Measurements from ENCODE around the gene ZC3H8.

ZC3H8 gene

GRCh38 chr2:112253261-112253815 is 1.5 kb downstream of the ZC3H8 start:
- no peak overlapping the region for H2BK15ac ChIP-seq (ENCODE audit: low read length)
- no peak overlapping the region for H3K18ac ChIP-seq (ENCODE audit: low read length)
- H3K4ac ChIP-seq (ENCODE audit: low read length): no peak overlapping the region
- H2BK5ac ChIP-seq (ENCODE audit: low read length): no peak overlapping the region
- H3K4me3 ChIP-seq (ENCODE audit: low read length in 2 of 2): no peak overlapping the region
- no peaks in the 10 kb centered on the region for H3K4me1 ChIP-seq (ENCODE audit: control insufficient read depth in 2 of 2, insufficient read depth in 1 of 2, low read depth in 1 of 2, low read length in 2 of 2)
- H3K9me3 ChIP-seq (replicated peaks in 1 of 2; ENCODE audit: control insufficient read depth in 2 of 2, insufficient read depth in 1 of 2, low read depth in 1 of 2, low read length in 2 of 2): peaks cover 0 to 3% of the 10 kb centered on the region in 2 donors
- no peak overlapping the region for H3K14ac ChIP-seq (ENCODE audit: low read length)
- WGBS, 2 donors (ENCODE audit: extremely low coverage in 2 of 2, insufficient read length in 2 of 2, insufficient replicate concordance in 1 of 2): no CpG with 5 or more reads among the region's 5 CpGs
- no peaks in the 10 kb centered on the region for H3K27me3 ChIP-seq (ENCODE audit: control insufficient read depth in 3 of 3, insufficient read depth in 3 of 3, low read depth in 1 of 3, low read length in 3 of 3)
- H2AFZ ChIP-seq (ENCODE audit: low read length): no peak overlapping the region
- no peak overlapping the region for H3K23ac ChIP-seq (ENCODE audit: low read depth, low read length, poor library complexity)
- H4K8ac ChIP-seq (ENCODE audit: low read depth, low read length): no peak overlapping the region
- no peak overlapping the region for H3K9ac ChIP-seq (ENCODE audit: low read depth, low read length, poor library complexity)
- no peak overlapping the region for H3K27ac ChIP-seq (replicated peaks; ENCODE audit: low read length)
- peaks cover 0 to 20% of the 10 kb centered on the region in 2 donors for H3K36me3 ChIP-seq (replicated peaks in 1 of 2; ENCODE audit: control insufficient read depth in 2 of 2, insufficient read depth in 2 of 2, low read length in 2 of 2)
- H2BK120ac ChIP-seq (ENCODE audit: low read depth, low read length): no peak overlapping the region
- H3K79me1 ChIP-seq (ENCODE audit: low read depth, low read length): no peaks in the 10 kb centered on the region
- no peak overlapping the region for H2AK5ac ChIP-seq (ENCODE audit: low read depth, low read length)
- no peak for DNase-seq (ENCODE audit: low spot score)
- no peak overlapping the region for H3K4me2 ChIP-seq (ENCODE audit: insufficient read depth, low read length, poor library complexity, severe bottlenecking)
- H2BK12ac ChIP-seq (ENCODE audit: low read length): no peak overlapping the region
- no peak overlapping the region for H4K91ac ChIP-seq (ENCODE audit: low read depth, low read length, poor library complexity)

DNA sequence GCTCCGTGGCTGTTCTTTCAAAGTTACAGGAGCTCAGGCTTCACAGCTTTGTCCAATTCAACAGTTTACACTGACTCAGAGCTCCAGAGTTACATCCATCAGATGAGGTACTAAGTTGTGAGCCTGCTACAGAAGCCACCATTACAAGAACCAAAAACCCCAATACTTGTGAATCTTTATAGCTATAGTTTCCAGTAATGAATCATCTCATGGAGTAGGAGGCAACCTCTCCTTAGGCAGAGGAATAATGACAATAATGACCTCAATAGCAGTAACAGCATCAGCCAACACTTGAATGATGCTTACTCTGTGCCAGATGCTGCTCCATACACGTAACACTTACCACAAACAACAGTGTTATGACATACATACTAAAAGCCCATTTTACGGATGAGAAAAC is 3.6 kb downstream of the ZC3H8 start:
- Histone ChIP-seq H2BK12ac (ENCODE audit: low read length) (no peak overlapping the region), H2AFZ (ENCODE audit: low read length) (no peak overlapping the region), H4K91ac (ENCODE audit: low read depth, low read length, poor library complexity) (no peak overlapping the region), H3K79me1 (ENCODE audit: low read depth, low read length) (peaks cover 2% of the 10 kb centered on the region), H3K27me3 (ENCODE audit: control insufficient read depth in 3 of 3, insufficient read depth in 3 of 3, low read depth in 1 of 3, low read length in 3 of 3) (no peaks in the 10 kb centered on the region), H4K8ac (ENCODE audit: low read depth, low read length) (no peak overlapping the region), H2BK15ac (ENCODE audit: low read length) (no peak overlapping the region), H3K36me3 (replicated peaks in 1 of 2; ENCODE audit: control insufficient read depth in 2 of 2, insufficient read depth in 2 of 2, low read length in 2 of 2) (peaks cover 4 to 41% of the 10 kb centered on the region in 2 donors), H3K23ac (ENCODE audit: low read depth, low read length, poor library complexity) (no peak overlapping the region), H3K4ac (ENCODE audit: low read length) (no peak overlapping the region), H3K27ac (replicated peaks; ENCODE audit: low read length) (no peak overlapping the region), H3K4me2 (ENCODE audit: insufficient read depth, low read length, poor library complexity, severe bottlenecking) (no peak overlapping the region), H3K9ac (ENCODE audit: low read depth, low read length, poor library complexity) (no peak overlapping the region), H3K4me1 (ENCODE audit: control insufficient read depth in 2 of 2, insufficient read depth in 1 of 2, low read depth in 1 of 2, low read length in 2 of 2) (no peaks in the 10 kb centered on the region), H2AK5ac (ENCODE audit: low read depth, low read length) (no peak overlapping the region), H3K4me3 (ENCODE audit: low read length in 2 of 2) (no peak overlapping the region), H3K14ac (ENCODE audit: low read length) (no peak overlapping the region), H3K9me3 (replicated peaks in 1 of 2; ENCODE audit: control insufficient read depth in 2 of 2, insufficient read depth in 1 of 2, low read depth in 1 of 2, low read length in 2 of 2) (peaks cover 0 to 8% of the 10 kb centered on the region in 2 donors), H2BK120ac (ENCODE audit: low read depth, low read length) (no peak overlapping the region), H3K18ac (ENCODE audit: low read length) (no peak overlapping the region), H2BK5ac (ENCODE audit: low read length) (no peak overlapping the region)
- no peak for DNase-seq (ENCODE audit: low spot score)
- WGBS, 2 donors (ENCODE audit: extremely low coverage in 2 of 2, insufficient read length in 2 of 2, insufficient replicate concordance in 1 of 2): no CpG with 5 or more reads among the region's 3 CpGs

DNA sequence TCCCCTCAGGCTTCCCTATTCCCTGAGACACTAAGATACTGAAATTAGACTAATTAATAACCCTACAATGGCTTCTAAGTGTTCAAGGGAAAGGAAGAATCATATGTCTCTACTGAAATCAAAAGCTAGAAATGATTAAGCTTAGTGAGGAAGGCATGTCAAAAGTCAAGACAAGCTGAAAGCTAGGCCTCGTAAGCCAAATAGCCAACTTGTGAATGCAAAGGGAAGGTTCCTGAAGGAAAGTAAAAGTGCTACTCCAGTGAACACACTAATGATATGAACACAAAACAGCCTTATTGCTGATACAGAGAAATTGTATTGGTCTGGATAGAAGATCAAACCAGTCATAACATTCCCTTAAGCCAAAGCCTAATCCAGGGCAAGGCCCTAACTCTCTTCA is 10.0 kb downstream of the ZC3H8 start:
- Histone ChIP-seq H3K36me3 (replicated peaks in 1 of 2; ENCODE audit: control insufficient read depth in 2 of 2, insufficient read depth in 2 of 2, low read length in 2 of 2) (peaks cover 5 to 55% of the 10 kb centered on the region in 2 donors), H2BK120ac (ENCODE audit: low read depth, low read length) (no peak overlapping the region), H3K9ac (ENCODE audit: low read depth, low read length, poor library complexity) (no peak overlapping the region), H4K8ac (ENCODE audit: low read depth, low read length) (no peak overlapping the region), H2BK12ac (ENCODE audit: low read length) (no peak overlapping the region), H3K4me1 (ENCODE audit: control insufficient read depth in 2 of 2, insufficient read depth in 1 of 2, low read depth in 1 of 2, low read length in 2 of 2) (peaks cover 0 to 9% of the 10 kb centered on the region in 2 donors), H3K4me3 (ENCODE audit: low read length in 2 of 2) (no peak overlapping the region), H2AK5ac (ENCODE audit: low read depth, low read length) (no peak overlapping the region), H2BK5ac (ENCODE audit: low read length) (no peak overlapping the region), H3K4ac (ENCODE audit: low read length) (no peak overlapping the region), H3K27ac (replicated peaks; ENCODE audit: low read length) (no peak overlapping the region), H2AFZ (ENCODE audit: low read length) (no peak overlapping the region), H3K79me1 (ENCODE audit: low read depth, low read length) (peaks cover 2% of the 10 kb centered on the region), H3K9me3 (replicated peaks in 1 of 2; ENCODE audit: control insufficient read depth in 2 of 2, insufficient read depth in 1 of 2, low read depth in 1 of 2, low read length in 2 of 2) (peaks cover 0 to 17% of the 10 kb centered on the region in 2 donors), H4K91ac (ENCODE audit: low read depth, low read length, poor library complexity) (no peak overlapping the region), H3K23ac (ENCODE audit: low read depth, low read length, poor library complexity) (no peak overlapping the region), H3K18ac (ENCODE audit: low read length) (no peak overlapping the region), H3K4me2 (ENCODE audit: insufficient read depth, low read length, poor library complexity, severe bottlenecking) (no peak overlapping the region), H3K27me3 (ENCODE audit: control insufficient read depth in 3 of 3, insufficient read depth in 3 of 3, low read depth in 1 of 3, low read length in 3 of 3) (no peaks in the 10 kb centered on the region), H2BK15ac (ENCODE audit: low read length) (no peak overlapping the region), H3K14ac (ENCODE audit: low read length) (no peak overlapping the region)
- no peak for DNase-seq (ENCODE audit: low spot score)
- WGBS, 2 donors (ENCODE audit: extremely low coverage in 2 of 2, insufficient read length in 2 of 2, insufficient replicate concordance in 1 of 2): no CpG with 5 or more reads among the region's 1 CpG

- no peak overlapping the region for H3K4me2 ChIP-seq (ENCODE audit: insufficient read depth, low read length, poor library complexity, severe bottlenecking)
- H3K36me3 ChIP-seq (replicated peaks in 1 of 2; ENCODE audit: control insufficient read depth in 2 of 2, insufficient read depth in 2 of 2, low read length in 2 of 2): peaks cover 5 to 40% of the 10 kb centered on the region in 2 donors
- no peak overlapping the region for H3K23ac ChIP-seq (ENCODE audit: low read depth, low read length, poor library complexity)
- no peaks in the 10 kb centered on the region for H3K27me3 ChIP-seq (ENCODE audit: control insufficient read depth in 3 of 3, insufficient read depth in 3 of 3, low read depth in 1 of 3, low read length in 3 of 3)
- no peak overlapping the region for H2AK5ac ChIP-seq (ENCODE audit: low read depth, low read length)
- no peak overlapping the region for H3K4me3 ChIP-seq (ENCODE audit: low read length in 2 of 2)
- H3K79me1 ChIP-seq (ENCODE audit: low read depth, low read length): peaks cover 2% of the 10 kb centered on the region
- H4K91ac ChIP-seq (ENCODE audit: low read depth, low read length, poor library complexity): no peak overlapping the region
- H3K4ac ChIP-seq (ENCODE audit: low read length): no peak overlapping the region
- WGBS, 2 donors (ENCODE audit: extremely low coverage in 2 of 2, insufficient read length in 2 of 2, insufficient replicate concordance in 1 of 2): no CpG with 5 or more reads among the region's 4 CpGs
- H2AFZ ChIP-seq (ENCODE audit: low read length): no peak overlapping the region
- H2BK5ac ChIP-seq (ENCODE audit: low read length): no peak overlapping the region
- H3K4me1 ChIP-seq (ENCODE audit: control insufficient read depth in 2 of 2, insufficient read depth in 1 of 2, low read depth in 1 of 2, low read length in 2 of 2): peaks cover 0 to 9% of the 10 kb centered on the region in 2 donors
- H4K8ac ChIP-seq (ENCODE audit: low read depth, low read length): no peak overlapping the region
- H3K9me3 ChIP-seq (replicated peaks in 1 of 2; ENCODE audit: control insufficient read depth in 2 of 2, insufficient read depth in 1 of 2, low read depth in 1 of 2, low read length in 2 of 2): peaks cover 0 to 15% of the 10 kb centered on the region in 2 donors
- H3K18ac ChIP-seq (ENCODE audit: low read length): no peak overlapping the region
- no peak overlapping the region for H3K14ac ChIP-seq (ENCODE audit: low read length)
- no peak for DNase-seq (ENCODE audit: low spot score)
- H2BK12ac ChIP-seq (ENCODE audit: low read length): no peak overlapping the region
- H2BK120ac ChIP-seq (ENCODE audit: low read depth, low read length): no peak overlapping the region
- H3K27ac ChIP-seq (replicated peaks; ENCODE audit: low read length): no peak overlapping the region
- no peak overlapping the region for H2BK15ac ChIP-seq (ENCODE audit: low read length)
- no peak overlapping the region for H3K9ac ChIP-seq (ENCODE audit: low read depth, low read length, poor library complexity)
Measured at GRCh38 chr2:112243233-112243632, 11.6 kb downstream of the ZC3H8 start.

Data from neuronal stem cell (in vitro differentiated cells).